Measurements from ENCODE around the gene LAMP1.

DNA sequence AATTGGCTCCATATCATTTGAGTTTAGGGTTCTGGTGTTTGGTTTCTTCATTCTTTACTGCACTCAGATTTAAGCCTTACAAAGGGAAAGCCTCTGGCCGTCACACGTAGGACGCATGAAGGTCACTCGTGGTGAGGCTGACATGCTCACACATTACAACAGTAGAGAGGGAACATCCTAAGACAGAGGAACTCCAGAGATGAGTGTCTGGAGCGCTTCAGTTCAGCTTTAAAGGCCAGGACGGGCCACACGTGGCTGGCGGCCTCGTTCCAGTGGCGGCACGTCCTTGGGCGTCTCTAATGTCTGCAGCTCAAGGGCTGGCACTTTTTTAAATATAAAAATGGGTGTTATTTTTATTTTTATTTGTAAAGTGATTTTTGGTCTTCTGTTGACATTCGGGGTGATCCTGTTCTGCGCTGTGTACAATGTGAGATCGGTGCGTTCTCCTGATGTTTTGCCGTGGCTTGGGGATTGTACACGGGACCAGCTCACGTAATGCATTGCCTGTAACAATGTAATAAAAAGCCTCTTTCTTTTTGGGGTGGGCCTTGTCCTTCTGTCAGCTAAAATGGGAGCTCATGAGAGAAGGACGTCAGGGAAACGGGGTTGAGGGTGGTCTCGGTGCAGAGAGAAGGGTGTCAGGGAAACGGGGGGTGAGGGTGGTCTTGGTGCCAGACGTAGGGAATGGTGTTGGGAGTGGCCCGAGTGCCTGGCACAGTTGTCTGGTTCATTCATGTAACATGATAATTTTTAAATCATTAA lies 26.0 kb downstream of the LAMP1 start:
- TF ChIP-seq, protein P1, sequence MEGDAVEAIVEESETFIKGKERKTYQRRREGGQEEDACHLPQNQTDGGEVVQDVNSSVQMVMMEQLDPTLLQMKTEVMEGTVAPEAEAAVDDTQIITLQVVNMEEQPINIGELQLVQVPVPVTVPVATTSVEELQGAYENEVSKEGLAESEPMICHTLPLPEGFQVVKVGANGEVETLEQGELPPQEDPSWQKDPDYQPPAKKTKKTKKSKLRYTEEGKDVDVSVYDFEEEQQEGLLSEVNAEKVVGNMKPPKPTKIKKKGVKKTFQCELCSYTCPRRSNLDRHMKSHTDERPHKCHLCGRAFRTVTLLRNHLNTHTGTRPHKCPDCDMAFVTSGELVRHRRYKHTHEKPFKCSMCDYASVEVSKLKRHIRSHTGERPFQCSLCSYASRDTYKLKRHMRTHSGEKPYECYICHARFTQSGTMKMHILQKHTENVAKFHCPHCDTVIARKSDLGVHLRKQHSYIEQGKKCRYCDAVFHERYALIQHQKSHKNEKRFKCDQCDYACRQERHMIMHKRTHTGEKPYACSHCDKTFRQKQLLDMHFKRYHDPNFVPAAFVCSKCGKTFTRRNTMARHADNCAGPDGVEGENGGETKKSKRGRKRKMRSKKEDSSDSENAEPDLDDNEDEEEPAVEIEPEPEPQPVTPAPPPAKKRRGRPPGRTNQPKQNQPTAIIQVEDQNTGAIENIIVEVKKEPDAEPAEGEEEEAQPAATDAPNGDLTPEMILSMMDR (IDR thresholded peaks at IDR 0.05) = no peak
- TF ChIP-seq EZH2 (IDR thresholded peaks at IDR 0.05; ENCODE audit: borderline replicate concordance, insufficient read depth, low read depth, low read length, poor library complexity, severe bottlenecking) = no peak
